ENCODE data around the gene IL11RA. TPM values are rescaled to one million over a fixed set of nuclear protein-coding genes. Genes with fewer than 3 reads are reported as not detected.

Gene IL11RA
- total and polyA plus RNA-seq, 2 donors (not counting 3 experiments of a cell fraction or from before 2014, with no cell fraction given): 15.3 to 18.6 TPM

GRCh38 chr9:34648673-34649072 lies 3.3 kb upstream of the IL11RA start:
- H3K4me1 ChIP-seq (ENCODE audit: control insufficient read depth, extremely low read depth, insufficient read depth, low read length): peaks cover 37% of the 10 kb centered on the region
- TF ChIP-seq FOS (IDR thresholded peaks at IDR 0.05; ENCODE audit: borderline replicate concordance, insufficient read depth, low read length) (no peak), POLR2A (IDR thresholded peaks at IDR 0.05; ENCODE audit: low read depth, low read length) (no peak), POLR2AphosphoS5 (IDR thresholded peaks at IDR 0.05; ENCODE audit: insufficient read depth, low read depth, low read length) (no peak), MAX (IDR thresholded peaks at IDR 0.05; ENCODE audit: insufficient read depth, insufficient read length) (no peak), MYC (IDR thresholded peaks at IDR 0.05; ENCODE audit: low read depth, low read length) (no peak), CTCF (IDR thresholded peaks at IDR 0.05; ENCODE audit: extremely low read depth in 1 of 2, insufficient read depth in 1 of 2, low read depth in 1 of 2, low read length in 2 of 2) (no peak), EZH2 (IDR thresholded peaks at IDR 0.05; ENCODE audit: borderline replicate concordance, low read depth, low read length, severe bottlenecking) (no peak), JUN (IDR thresholded peaks at IDR 0.05; ENCODE audit: borderline replicate concordance, insufficient read depth, insufficient read length, low read depth) (no peak), GATA2 (IDR thresholded peaks at IDR 0.05; ENCODE audit: insufficient read depth, insufficient read length, low read depth, low read length) (no peak)
- no peaks in the 10 kb centered on the region for H4K20me1 ChIP-seq (replicated peaks; ENCODE audit: control insufficient read depth, extremely low read depth, insufficient read depth, low read length)
- CTCF ChIA-PET: no interaction called here
- peaks cover 0 to 14% of the 10 kb centered on the region in 2 experiments for H3K36me3 ChIP-seq (ENCODE audit: control insufficient read depth in 2 of 2, extremely low read depth in 1 of 2, insufficient read depth in 2 of 2, low read length in 2 of 2)
- BruUV-seq (replicated peaks): no TSS peak
- DNase-seq (ENCODE audit: low read depth, low spot score) (no peak), FAIRE-seq (no peak)
- dilution Hi-C loops (cut with MboI; ENCODE audit: extremely low pct_ligation_motif_present, low sequenced_read_pairs): no loop called here
- H3K9me3 ChIP-seq (replicated peaks; ENCODE audit: control insufficient read depth, insufficient read depth, low read length): no peaks in the 10 kb centered on the region
- intact Hi-C loops (cut with micrococcal nuclease): no loop called here
- H3K9ac ChIP-seq (replicated peaks; ENCODE audit: extremely low read depth, insufficient read depth, low read length): no peak overlapping the region
- H3K4me3 ChIP-seq (replicated peaks in 1 of 3; ENCODE audit: insufficient read depth in 1 of 3, low read depth in 1 of 3, low read length in 3 of 3): no peak overlapping the region
- no peak overlapping the region for H2AFZ ChIP-seq (ENCODE audit: low read depth, low read length)
- no peaks in the 10 kb centered on the region for H3K27me3 ChIP-seq (ENCODE audit: control insufficient read depth in 2 of 2, insufficient read depth in 2 of 2, low read length in 2 of 2)
- no peak overlapping the region for H3K4me2 ChIP-seq (ENCODE audit: insufficient read depth, low read length)
- H3K27ac ChIP-seq (ENCODE audit: insufficient read depth, low read depth, low read length): no peak overlapping the region
- POLR2A ChIA-PET: no interaction called here
- peaks cover 6% of the 10 kb centered on the region for H3K79me2 ChIP-seq (ENCODE audit: control insufficient read depth, insufficient read depth, low read length)
- no peaks in the 10 kb centered on the region for H3K9me1 ChIP-seq (replicated peaks; ENCODE audit: control insufficient read depth, extremely low read depth, insufficient read depth, low read length)
